NCI-H2171 treated with DMSO at 0.1 percent for 48 hours (cell line): ENCODE data around the gene THRAP3.

ENCODE experiments used
- DNase-seq: peaks from one replicate; lab custom pipeline; 2025; lab: John Stamatoyannopoulos, UW

THRAP3 gene

DNA sequence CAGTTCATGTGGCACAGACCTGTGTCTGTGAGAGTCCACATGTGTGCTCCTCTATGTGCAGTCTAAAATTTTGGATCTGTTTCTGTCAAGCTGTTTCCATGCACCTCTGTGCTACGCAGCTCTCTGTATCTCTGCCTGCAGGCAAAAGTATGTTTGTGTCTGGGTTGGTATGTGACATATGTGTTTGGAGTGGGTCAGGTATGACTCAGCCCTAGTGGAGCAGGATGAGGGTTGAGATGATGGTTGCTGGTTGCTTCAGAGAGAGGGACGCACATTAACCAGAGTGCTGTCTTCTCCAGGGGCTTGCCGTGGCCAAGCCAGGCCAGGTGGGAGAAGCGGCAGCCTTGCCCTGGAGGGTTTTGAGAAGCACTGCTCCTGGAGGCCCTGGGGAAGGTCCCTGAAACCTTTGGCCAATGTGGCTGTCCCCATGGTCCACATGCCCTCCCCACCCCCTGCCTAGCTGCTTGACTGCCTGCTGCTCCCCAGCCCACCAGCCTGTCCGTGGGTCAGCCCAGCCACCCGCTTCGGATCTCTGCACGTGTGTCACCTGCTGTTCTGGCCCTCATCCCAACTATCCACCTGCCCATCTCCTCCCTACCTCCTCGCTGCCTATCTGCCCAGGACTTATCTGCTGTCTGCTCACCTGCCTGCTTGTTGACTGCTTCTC, 103.3 kb downstream of the THRAP3 start:
- DNase-seq = no peak

DNA sequence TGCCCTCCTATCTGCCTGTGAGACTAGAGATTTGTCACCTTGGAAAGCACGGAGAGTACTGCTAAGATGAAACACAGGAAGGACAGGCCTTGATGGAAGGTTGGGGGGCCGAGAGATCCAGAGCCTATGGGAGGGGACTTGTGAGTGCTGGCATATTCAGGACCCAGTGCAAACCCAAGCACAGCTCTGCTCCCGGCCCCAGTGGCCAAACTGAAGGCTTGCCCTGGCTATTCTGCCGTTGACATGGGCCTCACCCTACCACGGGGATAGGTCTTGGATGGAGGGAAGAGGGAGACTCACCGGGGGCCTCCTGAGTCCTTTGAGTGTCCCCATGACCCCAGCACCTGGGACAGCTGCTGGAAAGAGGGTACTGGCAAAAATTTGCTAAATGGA, 103.8 kb downstream of the THRAP3 start:
- no peak for DNase-seq

DNA sequence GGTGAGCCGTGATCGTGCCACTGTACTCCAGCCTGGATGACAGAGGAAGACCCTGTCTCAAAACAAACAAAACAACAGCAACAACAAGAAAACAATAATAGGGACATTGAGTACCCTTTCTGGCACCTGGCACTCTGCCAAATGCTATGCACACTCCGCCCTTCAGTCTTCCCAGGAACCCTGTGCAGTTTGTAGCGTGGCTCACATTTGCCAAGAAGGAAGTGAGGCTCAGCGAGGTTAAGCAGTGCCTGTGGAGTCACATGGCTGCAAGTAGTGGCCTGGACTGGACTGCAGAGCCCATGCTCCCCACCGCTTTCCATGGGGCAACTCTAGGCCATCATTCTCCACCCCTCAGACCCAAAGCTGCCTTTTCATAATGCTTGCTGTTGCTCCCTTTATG, 104.5 kb downstream of the THRAP3 start:
- DNase-seq = peak; percentile 10

DNA sequence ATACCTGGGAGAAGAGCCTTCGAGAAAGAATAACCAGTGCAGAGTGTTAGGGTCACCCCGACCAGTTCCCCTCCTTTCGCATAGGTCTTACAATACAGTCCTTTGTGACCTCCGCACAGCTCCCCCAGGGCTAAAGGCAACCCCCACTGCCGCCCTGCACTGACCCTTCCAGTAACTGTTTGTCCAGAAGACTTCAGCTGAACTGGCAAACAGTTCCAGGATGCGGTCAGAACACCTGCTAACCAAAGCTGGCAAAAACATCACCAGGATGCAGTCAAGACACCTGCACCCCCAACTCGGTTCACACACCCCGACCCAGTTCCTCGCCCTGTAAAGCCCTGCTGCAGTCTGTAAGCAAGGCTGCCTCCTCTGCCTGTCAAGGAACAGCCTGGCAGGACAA, 105.6 kb downstream of the THRAP3 start:
- DNase-seq = no peak

DNA sequence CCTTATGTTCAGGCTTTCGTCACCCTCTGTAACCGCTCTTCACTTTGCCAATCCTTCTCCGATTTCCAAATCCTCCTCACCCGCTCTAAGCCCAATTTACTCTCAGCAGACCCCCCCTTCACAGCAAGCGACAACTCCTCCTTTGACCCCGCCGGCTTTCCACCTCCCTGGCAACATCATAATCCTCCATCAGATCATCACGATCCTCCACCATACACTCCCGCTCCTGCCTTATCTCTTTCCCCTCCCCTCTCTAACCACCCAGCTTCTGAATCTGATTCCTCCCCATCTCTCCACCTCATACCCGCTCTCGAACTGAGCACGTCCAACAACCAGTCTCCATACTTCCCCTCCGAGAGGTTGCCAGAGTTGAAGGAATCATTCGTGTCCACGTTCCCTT, 106.7 kb downstream of the THRAP3 start:
- no peak for DNase-seq

DNA sequence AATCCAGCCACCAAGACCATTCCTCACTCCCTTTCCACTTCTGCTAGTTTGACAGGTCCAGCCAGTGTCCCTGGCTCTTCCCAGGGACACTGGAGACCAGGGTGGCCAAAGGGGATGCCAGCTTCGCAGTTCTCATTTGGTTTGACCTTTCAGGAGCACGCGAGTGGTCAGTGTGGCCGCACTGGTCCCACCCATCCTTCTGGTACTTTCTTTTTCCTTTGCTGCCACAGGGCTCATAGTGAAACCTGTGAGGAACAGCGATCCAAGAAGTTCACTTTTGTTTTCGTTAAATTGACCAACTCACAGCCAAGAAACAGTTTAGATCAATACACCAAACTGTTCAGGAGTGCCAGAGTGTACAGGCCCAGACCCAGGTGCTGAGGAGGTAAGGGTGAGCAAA, 113.6 kb downstream of the THRAP3 start:
- DNase-seq = no peak

DNA sequence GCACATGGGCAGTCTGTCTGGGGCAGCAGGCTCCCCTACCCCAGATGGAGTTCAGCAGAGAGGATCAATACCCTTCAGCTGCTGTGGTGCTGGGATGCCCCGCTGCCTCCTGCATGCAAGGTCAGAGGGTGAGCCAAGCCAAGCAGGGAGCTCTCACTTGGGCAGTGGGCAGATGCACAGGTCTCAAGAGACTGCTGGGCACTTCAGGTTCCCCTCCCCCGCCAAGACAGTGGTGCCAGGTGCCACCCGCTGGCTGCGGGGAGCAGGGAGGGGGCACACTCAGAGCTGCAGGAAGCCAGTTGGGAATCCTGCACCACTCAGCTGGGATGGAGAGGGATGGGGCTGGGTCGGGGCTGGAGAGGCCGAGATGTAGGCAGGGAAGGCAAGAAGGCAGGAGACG, 115.0 kb downstream of the THRAP3 start:
- no peak for DNase-seq

DNA sequence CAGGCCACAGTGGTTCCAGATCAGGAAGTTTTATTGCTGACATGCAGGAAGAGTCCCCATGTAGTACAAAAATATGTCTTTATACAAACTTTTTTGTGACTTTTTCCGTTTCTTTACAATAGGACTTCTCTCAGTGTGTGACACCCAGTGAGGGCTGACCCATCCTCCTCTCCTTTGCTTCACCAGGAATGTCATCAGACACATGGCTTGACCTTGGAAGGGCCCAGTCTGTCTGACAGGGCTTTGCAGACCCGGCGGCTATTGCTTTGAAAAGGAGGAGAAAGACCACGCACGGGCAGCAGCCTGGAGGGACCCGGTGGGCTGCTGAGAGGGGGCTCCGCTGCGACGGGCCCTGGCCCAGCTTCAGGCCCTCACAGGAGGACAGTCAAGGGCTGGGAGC, 115.4 kb downstream of the THRAP3 start:
- DNase-seq = no peak

DNA sequence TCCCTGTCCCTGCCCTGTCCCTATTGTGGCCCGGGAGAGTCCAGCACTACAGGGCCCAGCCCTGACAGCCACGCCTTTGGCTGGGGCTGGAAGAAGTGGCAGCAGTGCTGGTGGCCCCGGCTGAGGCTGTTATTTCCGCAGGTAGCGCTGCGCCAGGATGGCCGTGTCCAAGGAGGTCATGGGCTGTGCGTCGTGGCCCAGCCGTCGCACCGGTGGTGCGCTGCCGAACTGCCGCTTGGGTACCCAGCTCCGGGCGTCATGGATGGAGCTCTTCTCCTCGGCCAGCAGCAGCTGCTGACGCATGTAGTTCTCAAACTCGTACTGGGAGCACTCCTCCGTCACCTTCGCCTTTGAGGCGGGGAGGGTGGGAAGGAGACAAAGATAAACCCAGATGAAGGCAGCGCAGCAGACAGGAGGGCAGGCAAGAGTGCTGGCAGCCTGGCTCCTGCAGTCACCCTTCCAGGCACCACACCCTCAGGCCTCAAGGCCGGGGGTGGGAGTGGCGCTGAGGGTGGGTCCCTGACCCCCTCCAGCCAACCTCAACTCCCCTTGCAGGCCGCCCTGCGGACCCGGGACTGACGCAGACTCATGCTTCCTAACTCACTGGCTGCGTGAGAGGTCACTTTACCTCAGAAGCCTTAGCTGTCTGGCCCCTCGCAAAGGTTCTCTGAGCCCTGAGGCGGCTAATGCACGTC, 117.5 kb downstream of the THRAP3 start:
- no peak for DNase-seq

DNA sequence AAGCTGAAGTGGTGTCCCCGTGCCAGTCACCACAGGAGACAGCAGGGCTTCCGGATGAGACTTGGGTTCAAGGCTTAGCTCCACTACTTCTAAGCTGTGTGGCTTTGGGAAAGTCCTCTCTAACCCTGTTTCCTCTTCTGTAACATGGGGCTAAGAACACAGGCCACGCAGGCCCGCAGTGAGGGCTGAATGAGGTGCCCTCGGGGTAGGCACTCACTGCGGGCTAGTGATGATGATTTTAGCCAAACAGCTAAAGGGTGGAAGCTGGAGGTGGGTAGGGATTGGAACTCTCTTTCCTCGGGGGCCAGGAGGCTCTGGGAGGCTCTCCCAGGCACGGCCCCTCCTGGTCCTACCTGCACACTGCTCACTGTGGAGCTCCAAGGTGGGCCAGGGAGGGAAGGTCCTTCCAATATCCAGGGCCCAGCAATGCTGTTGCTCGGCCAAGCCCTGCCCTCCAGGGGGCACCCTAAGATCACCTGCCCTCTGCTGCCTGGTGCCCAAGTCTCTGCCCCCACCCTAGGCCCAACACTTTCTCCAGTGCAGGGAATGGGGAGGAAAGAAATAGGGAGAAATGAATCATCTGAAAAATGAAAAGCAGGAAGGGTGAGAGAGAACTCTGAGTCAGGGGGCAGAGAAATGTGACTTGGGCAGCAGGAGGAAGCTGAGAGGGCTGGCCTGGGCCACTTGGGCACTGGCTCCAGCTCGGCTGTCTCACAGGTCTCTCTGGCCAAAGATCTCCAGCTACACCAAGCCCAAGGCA, 118.4 kb downstream of the THRAP3 start:
- peak; percentile 19 for DNase-seq

DNA sequence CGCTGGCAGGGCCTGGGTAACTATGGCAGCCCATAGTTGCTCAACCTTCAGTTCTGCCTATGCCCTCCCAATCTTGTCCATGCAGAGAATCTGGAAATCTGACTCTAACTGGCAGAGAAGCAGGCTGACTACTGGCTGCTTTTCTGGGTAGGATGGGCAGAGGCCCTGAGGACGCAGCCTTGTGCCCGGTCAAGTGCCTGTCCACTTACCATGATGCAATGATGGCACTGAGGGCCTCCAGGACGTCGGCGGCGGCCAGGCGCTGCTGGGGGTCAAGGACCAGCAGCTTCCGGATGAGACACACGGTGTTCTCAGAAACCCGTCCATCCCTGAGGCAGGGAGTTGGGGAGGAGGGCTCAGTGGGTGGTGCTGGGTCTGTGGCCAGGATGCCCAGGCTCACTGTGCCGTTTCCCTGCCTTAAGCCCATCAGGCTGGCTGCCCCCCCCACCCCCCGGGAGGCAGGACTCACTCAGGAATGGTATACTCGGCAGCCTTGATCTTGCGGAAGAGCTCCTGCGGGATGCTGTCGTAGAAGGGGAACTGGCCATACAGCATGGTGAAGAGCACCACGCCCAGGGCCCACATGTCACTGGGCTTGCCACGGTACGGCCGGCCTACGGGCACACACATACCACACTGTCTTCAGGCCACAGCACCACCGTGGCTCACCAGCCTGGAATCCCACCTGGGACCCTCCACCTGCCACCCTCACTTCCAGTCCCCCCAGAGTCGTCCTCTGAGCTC, 119.6 kb downstream of the THRAP3 start:
- DNase-seq = no peak

DNA sequence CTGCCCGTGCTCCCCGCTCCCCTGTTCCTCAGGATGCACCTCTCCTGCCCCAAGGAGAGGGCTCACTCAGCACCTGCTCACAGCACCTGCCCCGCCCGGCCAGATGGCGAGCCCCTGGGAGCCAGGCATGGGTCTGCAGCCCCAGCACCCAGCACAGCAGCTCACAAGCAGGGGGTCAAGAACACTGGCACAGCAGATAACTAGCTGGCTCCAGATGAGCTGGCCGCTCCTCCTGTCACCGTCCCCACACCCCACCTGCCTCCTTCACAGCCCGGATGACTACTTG, 120.1 kb downstream of the THRAP3 start:
- DNase-seq = no peak

DNA sequence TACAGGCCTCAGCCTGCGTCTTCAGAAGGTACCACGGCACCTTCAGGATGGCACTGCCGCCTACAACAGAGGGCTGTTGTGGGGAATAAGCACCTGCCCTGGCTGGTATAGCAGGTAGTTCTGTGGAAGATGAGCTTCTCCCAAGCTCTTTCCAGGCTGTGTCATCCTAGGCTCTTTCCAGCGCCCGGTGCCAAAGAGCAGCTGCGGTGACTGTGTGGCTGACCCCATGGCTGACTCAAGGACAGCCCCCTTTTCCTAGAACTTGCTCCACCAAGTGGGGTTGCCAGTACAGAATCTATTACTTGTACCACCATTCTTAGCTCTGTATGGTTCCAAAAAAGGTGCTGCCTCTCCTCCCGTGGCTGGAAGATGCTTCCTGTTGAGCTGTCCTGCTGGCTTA, 121.1 kb downstream of the THRAP3 start:
- no peak for DNase-seq

DNA sequence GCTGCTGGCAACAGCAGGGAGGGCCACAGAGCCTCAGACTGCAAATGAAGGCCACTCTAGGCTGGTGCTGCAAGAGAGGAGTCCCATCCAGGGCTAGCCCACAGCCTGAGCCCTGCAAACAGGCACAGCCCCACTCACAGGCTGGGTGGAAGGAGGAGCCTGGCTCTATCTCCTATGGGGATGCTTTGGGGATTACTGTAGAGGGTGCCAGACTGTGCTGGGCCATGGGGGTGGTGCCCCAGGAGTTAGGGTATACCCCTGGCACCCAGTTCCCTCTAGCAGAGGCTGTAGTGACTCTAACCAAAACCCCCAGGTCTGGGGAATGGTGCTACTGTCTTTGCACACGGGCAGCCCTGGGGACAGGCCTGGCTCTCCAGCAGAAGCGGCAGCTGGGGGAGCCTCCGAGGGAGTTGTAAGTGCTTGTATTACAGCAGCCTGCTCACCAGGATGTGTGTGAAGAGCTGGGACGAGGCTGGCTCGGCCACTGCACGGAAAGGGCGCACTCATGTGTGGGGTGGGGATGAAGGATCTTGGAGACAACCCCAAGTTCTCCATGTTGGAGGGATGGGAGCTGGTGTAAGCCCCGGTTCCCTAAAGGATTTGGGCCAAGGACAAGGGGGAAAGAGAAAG, 122.6 kb downstream of the THRAP3 start:
- DNase-seq = peak; percentile 15

DNA sequence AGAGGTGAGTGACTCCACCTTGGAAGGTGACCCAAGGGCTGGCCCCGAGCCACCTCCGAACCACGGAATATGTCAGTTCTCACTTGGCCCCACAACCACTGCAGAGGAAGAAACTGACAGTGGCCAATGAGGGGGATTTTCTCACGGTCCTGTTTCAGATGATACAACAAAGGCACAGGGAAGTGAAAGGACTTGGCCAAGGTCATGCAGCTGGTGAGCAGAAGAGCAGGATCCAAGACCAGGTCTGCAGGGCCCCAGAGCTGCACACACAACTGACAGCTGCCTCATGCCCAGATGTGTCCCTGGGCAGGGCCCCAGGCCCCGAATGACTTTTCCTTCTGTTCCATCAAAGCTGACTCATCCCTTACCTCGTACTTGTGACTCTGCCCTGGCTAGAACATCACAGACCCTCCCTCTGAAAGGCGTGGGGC, 125.0 kb downstream of the THRAP3 start:
- DNase-seq = no peak

DNA sequence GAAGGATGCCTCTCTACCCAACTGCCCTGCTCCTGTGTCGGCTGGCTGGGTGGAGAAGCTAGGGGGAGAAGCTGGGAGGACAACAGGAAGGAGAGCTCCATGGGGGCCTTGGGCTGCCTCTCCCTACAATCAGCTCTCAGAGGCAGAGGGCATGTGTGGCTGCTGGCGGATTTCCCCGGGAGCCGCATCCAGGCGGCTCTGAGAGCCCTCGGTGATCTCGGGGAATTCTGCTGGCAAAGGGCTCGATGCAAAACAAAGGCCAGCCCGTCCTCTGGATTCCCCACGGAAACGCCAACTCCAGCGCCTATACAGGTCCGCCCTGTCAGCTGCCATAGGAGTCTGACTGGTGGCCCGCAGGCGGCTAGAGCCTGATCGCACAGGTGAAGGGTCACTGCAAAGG, 125.6 kb downstream of the THRAP3 start:
- DNase-seq = no peak

DNA sequence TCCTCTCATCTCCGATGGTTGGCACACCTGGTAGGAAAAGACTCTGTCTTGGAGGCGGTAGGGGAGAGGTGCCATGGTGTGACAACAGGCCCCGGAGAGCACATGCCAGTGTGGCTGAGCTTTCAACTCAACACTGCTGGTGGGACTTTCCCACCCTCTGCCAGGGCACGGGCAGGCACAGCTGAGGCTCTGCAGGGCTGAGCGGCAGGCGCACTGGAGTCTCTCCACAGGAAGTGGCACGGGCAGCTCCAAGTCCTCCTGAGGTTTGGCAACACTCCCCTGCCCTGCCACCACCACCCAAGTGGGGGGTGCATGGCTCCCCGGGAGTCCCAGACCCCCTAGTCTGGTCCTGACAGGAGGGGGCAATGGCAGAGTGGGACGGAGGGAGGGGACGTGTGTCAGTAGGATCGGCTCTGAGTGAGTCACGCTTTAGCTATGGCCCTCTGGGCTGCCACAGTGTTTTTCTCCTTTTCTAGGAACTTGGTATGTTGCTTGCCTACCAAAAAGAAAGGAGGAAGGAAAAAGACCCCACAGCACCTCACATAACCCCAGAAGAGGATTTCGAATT, 126.5 kb downstream of the THRAP3 start:
- no peak for DNase-seq

DNA sequence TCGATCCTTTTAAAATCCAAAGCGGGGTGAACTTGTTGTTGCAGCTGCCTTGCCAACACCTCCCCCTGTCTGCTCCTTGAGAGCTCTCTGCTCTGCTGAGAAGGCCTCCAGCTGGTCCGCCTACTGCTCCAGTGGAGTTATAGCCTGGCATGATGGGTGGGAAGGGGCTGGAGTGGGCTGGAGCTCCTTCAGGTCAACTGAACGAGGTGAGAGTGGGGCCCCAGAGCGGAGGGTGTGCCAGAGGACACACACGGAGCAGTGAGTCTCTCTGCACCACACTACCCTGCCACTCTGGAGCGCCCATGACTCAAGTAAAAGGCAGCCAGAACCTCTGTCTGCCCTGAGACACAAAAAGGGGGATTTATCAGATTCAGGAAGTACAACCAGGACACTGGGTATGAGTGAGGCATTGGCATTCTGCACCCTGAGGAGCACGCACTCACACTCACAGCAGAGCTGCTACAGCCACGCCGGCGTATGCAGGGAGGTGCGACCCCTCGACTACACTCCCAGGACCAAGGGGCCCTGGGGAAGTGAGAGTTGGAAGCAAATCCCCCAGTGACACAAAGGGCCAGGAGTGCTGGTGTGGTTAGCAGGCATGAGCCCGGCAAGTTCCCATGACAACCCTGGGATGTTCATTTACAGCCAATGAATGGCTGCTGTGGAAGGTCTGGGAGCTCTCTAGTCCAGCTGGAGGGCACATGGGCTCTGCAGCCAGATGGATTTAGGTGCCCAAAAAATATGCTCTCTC, 127.2 kb downstream of the THRAP3 start:
- DNase-seq = no peak

DNA sequence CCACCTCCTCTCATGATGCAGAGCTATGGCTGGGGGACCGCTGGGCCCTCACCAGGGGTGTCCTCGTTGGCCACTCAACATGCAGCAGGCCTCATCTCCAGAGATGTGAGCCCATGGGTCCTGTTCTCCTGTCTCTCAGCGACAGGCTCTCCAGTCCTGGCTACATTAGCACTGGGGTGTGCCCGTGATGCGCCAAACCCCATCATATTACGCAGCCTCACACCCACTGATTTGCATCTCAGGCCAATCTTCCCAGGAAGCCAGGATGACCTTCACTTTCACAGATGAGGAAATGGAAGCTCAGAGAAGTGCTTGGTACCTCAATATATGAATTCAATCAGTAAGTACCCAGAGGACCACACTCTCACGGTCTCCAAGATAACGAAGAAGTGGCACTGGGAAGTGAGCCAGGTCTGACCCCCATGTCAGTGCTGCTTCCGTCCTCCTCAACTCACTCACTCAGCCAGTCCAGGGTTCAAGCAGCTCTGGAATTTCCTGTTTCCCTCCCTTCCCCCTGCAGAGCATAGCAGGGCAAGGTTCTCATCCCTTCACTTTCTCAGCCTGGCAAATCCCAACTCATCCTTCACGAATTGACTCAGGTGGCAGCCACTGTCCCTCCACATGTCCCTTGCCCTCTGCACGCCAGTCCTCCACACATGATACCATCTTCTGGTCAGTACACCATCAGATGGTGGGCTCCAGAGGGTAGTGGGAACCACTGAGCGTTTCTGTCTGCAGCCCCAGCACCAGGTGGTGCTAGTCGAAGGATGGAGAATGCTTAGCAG, 128.1 kb downstream of the THRAP3 start:
- DNase-seq = no peak
